ENCODE data around the gene SLC22A23. TPM values are rescaled to one million over a fixed set of nuclear protein-coding genes. Genes with fewer than 3 reads are reported as not detected.

The SLC22A23 gene
- total and polyA plus RNA-seq, 4 donors, result 4.9 to 45.4 (median 19.7) TPM

DNA sequence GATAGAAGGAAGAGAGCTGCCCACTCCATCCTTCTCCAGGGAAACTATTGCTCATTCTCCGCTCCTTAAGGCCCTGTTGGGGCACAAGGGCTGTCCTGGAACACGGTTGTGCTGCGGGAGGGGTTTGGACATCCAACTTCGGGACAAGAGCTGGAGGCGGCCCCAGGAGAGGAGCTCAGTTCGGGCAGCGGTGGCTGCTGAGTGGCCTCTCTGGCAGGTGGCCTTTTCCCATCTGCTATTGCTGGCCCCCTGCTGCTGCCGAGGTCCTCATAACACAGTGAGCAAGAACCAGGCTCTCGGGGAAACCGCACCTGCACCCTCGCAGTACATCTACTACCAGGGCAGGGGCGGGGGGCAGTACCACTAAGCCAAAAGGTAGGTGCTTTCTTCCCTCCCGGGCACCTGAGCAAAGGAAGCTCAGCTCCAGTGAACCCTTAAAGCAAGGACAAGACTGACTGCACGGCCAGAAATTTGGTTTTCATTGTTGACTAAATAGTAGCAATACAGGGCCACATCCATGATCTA is 134.4 kb downstream of the SLC22A23 start:
- DNase-seq (ENCODE audit: low spot score), result no peak

DNA sequence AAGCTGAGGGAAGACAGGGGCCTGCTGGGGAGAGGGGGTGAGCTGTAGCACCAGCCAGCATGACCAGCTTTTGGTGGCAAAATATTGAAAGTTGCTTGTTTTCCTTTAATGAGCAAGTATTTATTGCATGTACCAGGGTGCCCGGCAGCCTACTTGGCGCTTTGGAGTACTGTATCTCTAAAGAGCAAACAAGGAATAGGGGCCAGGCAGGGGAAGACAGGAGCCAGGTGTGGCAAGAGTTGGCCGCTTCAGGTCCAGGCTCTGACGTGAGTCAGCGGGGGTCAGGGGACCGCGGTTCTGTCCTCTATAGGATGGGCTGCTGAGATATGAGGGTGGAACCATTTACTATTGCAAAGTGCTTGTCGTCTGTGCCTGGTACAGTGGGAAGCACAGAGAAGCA is 135.0 kb downstream of the SLC22A23 start:
- no peak overlapping the region for H3K27ac ChIP-seq (ENCODE audit: low read depth in 1 of 2, low read length in 2 of 2)
- H3K9me3 ChIP-seq (ENCODE audit: control insufficient read depth in 4 of 4, low read length in 3 of 4), result no peaks in the 10 kb centered on the region
- H3K9ac ChIP-seq (ENCODE audit: low read depth in 1 of 2, low read length in 2 of 2), result no peak overlapping the region
- no peaks in the 10 kb centered on the region for H3K27me3 ChIP-seq (ENCODE audit: control insufficient read depth in 4 of 4, insufficient read depth in 4 of 4, low read length in 3 of 4)
- WGBS, result 81% methylated on average over 8 of the region's 8 CpGs
- DNase-seq (ENCODE audit: low spot score), result no peak
- peaks cover 0 to 7% (median 2%) of the 10 kb centered on the region in 4 donors for H3K36me3 ChIP-seq (ENCODE audit: control insufficient read depth in 4 of 4, insufficient read depth in 3 of 4, low read depth in 1 of 4, low read length in 3 of 4)
- no peaks in the 10 kb centered on the region for H3K4me1 ChIP-seq (ENCODE audit: control insufficient read depth in 4 of 4, insufficient read depth in 4 of 4, low read length in 3 of 4)
- no peak overlapping the region for H3K4me3 ChIP-seq (ENCODE audit: low read depth in 1 of 3, low read length in 3 of 3)
- TF ChIP-seq HNF4G (IDR thresholded peaks at IDR 0.05) (no peak), EGR1 (IDR thresholded peaks at IDR 0.05; ENCODE audit: low read depth in 2 of 2) (no peak), RAD21 (IDR thresholded peaks at IDR 0.05) (no peak), GABPA (IDR thresholded peaks at IDR 0.05 in 1 of 2, conservative IDR thresholded peaks at IDR 0.05 in 1 of 2) (no peak), FOXA1 (IDR thresholded peaks at IDR 0.05) (no peak), YY1 (IDR thresholded peaks at IDR 0.05) (no peak), NR2F2 (IDR thresholded peaks at IDR 0.05) (no peak), SP1 (IDR thresholded peaks at IDR 0.05) (no peak)
- TF ChIP-seq, protein P1, sequence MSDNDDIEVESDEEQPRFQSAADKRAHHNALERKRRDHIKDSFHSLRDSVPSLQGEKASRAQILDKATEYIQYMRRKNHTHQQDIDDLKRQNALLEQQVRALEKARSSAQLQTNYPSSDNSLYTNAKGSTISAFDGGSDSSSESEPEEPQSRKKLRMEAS (IDR thresholded peaks at IDR 0.05), result no peak
- TF ChIP-seq, protein P2, sequence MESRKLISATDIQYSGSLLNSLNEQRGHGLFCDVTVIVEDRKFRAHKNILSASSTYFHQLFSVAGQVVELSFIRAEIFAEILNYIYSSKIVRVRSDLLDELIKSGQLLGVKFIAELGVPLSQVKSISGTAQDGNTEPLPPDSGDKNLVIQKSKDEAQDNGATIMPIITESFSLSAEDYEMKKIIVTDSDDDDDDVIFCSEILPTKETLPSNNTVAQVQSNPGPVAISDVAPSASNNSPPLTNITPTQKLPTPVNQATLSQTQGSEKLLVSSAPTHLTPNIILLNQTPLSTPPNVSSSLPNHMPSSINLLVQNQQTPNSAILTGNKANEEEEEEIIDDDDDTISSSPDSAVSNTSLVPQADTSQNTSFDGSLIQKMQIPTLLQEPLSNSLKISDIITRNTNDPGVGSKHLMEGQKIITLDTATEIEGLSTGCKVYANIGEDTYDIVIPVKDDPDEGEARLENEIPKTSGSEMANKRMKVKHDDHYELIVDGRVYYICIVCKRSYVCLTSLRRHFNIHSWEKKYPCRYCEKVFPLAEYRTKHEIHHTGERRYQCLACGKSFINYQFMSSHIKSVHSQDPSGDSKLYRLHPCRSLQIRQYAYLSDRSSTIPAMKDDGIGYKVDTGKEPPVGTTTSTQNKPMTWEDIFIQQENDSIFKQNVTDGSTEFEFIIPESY (IDR thresholded peaks at IDR 0.05), result no peak
- TF ChIP-seq, protein P3, sequence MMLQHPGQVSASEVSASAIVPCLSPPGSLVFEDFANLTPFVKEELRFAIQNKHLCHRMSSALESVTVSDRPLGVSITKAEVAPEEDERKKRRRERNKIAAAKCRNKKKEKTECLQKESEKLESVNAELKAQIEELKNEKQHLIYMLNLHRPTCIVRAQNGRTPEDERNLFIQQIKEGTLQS (IDR thresholded peaks at IDR 0.05), result no peak

More for the DNA sequence above, 134.4 kb downstream of the SLC22A23 start:
- Histone ChIP-seq H3K36me3 (ENCODE audit: control insufficient read depth in 4 of 4, insufficient read depth in 3 of 4, low read depth in 1 of 4, low read length in 3 of 4) (peaks cover 0 to 7% (median 3%) of the 10 kb centered on the region in 4 donors), H3K27ac (ENCODE audit: low read depth in 1 of 2, low read length in 2 of 2) (no peak overlapping the region), H3K27me3 (ENCODE audit: control insufficient read depth in 4 of 4, insufficient read depth in 4 of 4, low read length in 3 of 4) (no peaks in the 10 kb centered on the region), H3K9me3 (ENCODE audit: control insufficient read depth in 4 of 4, low read length in 3 of 4) (no peaks in the 10 kb centered on the region), H3K4me3 (ENCODE audit: low read depth in 1 of 3, low read length in 3 of 3) (no peak overlapping the region), H3K9ac (ENCODE audit: low read depth in 1 of 2, low read length in 2 of 2) (no peak overlapping the region), H3K4me1 (ENCODE audit: control insufficient read depth in 4 of 4, insufficient read depth in 4 of 4, low read length in 3 of 4) (no peaks in the 10 kb centered on the region)
- TF ChIP-seq EGR1 (IDR thresholded peaks at IDR 0.05; ENCODE audit: low read depth in 2 of 2) (no peak), YY1 (IDR thresholded peaks at IDR 0.05) (no peak), SP1 (IDR thresholded peaks at IDR 0.05) (no peak), RXRA (IDR thresholded peaks at IDR 0.05) (no peak), HNF4A (conservative IDR thresholded peaks at IDR 0.05) (no peak), FOXA1 (IDR thresholded peaks at IDR 0.05) (no peak), HNF4G (IDR thresholded peaks at IDR 0.05) (no peak), TAF1 (conservative IDR thresholded peaks at IDR 0.05) (no peak), JUND (IDR thresholded peaks at IDR 0.05) (no peak), RAD21 (IDR thresholded peaks at IDR 0.05) (no peak)
- TF ChIP-seq, protein P4, sequence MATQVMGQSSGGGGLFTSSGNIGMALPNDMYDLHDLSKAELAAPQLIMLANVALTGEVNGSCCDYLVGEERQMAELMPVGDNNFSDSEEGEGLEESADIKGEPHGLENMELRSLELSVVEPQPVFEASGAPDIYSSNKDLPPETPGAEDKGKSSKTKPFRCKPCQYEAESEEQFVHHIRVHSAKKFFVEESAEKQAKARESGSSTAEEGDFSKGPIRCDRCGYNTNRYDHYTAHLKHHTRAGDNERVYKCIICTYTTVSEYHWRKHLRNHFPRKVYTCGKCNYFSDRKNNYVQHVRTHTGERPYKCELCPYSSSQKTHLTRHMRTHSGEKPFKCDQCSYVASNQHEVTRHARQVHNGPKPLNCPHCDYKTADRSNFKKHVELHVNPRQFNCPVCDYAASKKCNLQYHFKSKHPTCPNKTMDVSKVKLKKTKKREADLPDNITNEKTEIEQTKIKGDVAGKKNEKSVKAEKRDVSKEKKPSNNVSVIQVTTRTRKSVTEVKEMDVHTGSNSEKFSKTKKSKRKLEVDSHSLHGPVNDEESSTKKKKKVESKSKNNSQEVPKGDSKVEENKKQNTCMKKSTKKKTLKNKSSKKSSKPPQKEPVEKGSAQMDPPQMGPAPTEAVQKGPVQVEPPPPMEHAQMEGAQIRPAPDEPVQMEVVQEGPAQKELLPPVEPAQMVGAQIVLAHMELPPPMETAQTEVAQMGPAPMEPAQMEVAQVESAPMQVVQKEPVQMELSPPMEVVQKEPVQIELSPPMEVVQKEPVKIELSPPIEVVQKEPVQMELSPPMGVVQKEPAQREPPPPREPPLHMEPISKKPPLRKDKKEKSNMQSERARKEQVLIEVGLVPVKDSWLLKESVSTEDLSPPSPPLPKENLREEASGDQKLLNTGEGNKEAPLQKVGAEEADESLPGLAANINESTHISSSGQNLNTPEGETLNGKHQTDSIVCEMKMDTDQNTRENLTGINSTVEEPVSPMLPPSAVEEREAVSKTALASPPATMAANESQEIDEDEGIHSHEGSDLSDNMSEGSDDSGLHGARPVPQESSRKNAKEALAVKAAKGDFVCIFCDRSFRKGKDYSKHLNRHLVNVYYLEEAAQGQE (IDR thresholded peaks at IDR 0.05), result no peak
- TF ChIP-seq, protein P1 (IDR thresholded peaks at IDR 0.05), result no peak
- TF ChIP-seq, protein P3 (IDR thresholded peaks at IDR 0.05), result no peak
- TF ChIP-seq, protein P5, sequence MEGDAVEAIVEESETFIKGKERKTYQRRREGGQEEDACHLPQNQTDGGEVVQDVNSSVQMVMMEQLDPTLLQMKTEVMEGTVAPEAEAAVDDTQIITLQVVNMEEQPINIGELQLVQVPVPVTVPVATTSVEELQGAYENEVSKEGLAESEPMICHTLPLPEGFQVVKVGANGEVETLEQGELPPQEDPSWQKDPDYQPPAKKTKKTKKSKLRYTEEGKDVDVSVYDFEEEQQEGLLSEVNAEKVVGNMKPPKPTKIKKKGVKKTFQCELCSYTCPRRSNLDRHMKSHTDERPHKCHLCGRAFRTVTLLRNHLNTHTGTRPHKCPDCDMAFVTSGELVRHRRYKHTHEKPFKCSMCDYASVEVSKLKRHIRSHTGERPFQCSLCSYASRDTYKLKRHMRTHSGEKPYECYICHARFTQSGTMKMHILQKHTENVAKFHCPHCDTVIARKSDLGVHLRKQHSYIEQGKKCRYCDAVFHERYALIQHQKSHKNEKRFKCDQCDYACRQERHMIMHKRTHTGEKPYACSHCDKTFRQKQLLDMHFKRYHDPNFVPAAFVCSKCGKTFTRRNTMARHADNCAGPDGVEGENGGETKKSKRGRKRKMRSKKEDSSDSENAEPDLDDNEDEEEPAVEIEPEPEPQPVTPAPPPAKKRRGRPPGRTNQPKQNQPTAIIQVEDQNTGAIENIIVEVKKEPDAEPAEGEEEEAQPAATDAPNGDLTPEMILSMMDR (IDR thresholded peaks at IDR 0.05; ENCODE audit: low read depth, low read length, missing input control), result no peak
- TF ChIP-seq, protein P2 (IDR thresholded peaks at IDR 0.05), result no peak
- WGBS, result 96% methylated on average over 14 of the region's 14 CpGs
